Pancreas (tissue), 10 donors: ENCODE results near the gene SLC13A3. TPM values are rescaled to one million over a fixed set of nuclear protein-coding genes. Genes with fewer than 3 reads are reported as not detected.

Source experiments
- ATAC-seq, 4 donors: fragments of 200-7000 bp; cut with Tn5 transposase; one replicate each; pipeline versions ENCODE4 v1.8.0 to v1.9.1; 2020; ENCODE audit warnings: mild to moderate bottlenecking in 4 of 4, moderate library complexity in 4 of 4
- DNase-seq, 6 donors: peaks; one replicate each; pipeline ENCODE4 v3.0.0-alpha.2; 2020
- FAIRE-seq: peaks from 2 replicates; lab custom pipeline; 2012; peaks lifted over from hg19 to GRCh38; lab: Jason Lieb, UNC
- H3K27ac ChIP-seq, 4 donors: fragments of 200-600 bp; sonication (generic); 1 replicate in 3 of 4; 2 replicates in 1 of 4; pipeline versions ENCODE4 v1.5.0 to v1.8.0; 2020
- H3K27me3 ChIP-seq, 4 donors: fragments of 200-600 bp; one replicate each; pipeline ENCODE4 v1.8.0; 2021
- H3K36me3 ChIP-seq, 3 donors: fragments of 200-600 bp; sonication (generic) in 1 of 3; one replicate each; pipeline versions ENCODE4 v1.5.0 to v1.8.0; 2020 to 2021
- H3K4me1 ChIP-seq, 3 donors: fragments of 200-600 bp; one replicate each; pipeline ENCODE4 v1.8.0; 2021
- H3K4me3 ChIP-seq, 4 donors: fragments of 200-600 bp; sonication (generic) in 2 of 4; one replicate each; pipeline versions ENCODE4 v1.5.0 to v1.8.0; 2020 to 2021
- H3K9me3 ChIP-seq, 4 donors: fragments of 200-600 bp; one replicate each; pipeline ENCODE4 v1.8.0; 2021
- CTCF ChIP-seq, 4 donors: fragments of 200-600 bp; sonication (generic) in 3 of 4; IDR thresholded peaks; one replicate each; pipeline versions ENCODE4 v1.5.0 to v1.8.0; 2021; ENCODE audit warnings: antibody characterized with exemption in 4 of 4
- WGBS, 2 donors: extraction: QIAGEN DNeasy Blood & Tissue Kit; methylation state at CpG; one replicate each; pipeline ENCODE4 v1.1.7; 2013; 5-methylcytosine and 5-hydroxymethylcytosine counted together
- intact Hi-C, 3 donors: fragments of 100-400 bp; cut with DNase I; formaldehyde crosslinking; loops; one replicate each; pipeline versions ENCODE4 v1.11.1 to v1.14.2; 2022
- polyA plus RNA-seq, 2 donors: library from polyadenylated mRNA; stranded (reverse); fragments of 200-250 nt; gene quantifications; one replicate each; pipeline ENCODE4 v1.2.3, GENCODE V29; 2013
- total RNA-seq, 6 donors: library from RNA; stranded (reverse); fragmentation: NEBNext Ultra II Directional in 4 of 6; extraction: Animal tissue kit (Norgen Biotek cat#: 25700) in 4 of 6; gene quantifications; one replicate each; pipeline versions ENCODE4 v1.2.1 to v1.2.4, GENCODE V29; 2021 to 2023
- donor health status: healthy with polysubstance abuse.
- donor health status: DM: no; HTN: no; CAD: no; lungs with moderate emphysema.
- donor health status: DM: no; HTN: no; CAD: no.
- donor health status: control.
- donor health status: control.
- donor health status: Bipolar disorder and iron deficiency.
- donor health status: DM: yes; HTN: yes; CAD: no.
- donor health status: DM: no; HTN: no; CAD: no.
- donor health status: DM: no; HTN: no; CAD: no.
- donor health status: DM: yes; HTN: yes; CAD: no.

The SLC13A3 gene
- total and polyA plus RNA-seq, 8 donors = 0.68 to 7.8 (median 4.7) TPM

DNA sequence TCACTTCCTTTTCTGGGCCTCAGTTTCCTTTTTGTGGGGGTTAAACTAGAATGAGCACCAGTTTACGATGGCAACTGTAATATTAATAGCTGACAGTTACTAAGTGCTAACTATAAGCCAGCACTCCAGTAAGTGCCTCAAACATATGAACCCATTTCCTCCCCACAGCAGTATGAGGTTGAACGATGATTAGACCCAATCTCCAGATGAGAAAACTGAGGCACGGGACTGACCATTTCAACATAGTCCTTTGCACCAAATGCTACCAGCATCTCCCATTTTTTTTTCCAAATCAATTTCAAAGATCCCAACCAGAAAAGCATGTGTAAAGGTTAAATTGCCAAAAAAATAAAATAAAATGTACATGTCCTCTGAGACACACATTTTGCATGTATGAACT is 7.1 kb downstream of the SLC13A3 start:
- H3K27me3 ChIP-seq = no peaks in the 10 kb centered on the region
- H3K4me1 ChIP-seq = no peaks in the 10 kb centered on the region
- ATAC-seq (no peak), FAIRE-seq (no peak), DNase-seq (no peak)
- intact Hi-C loops = no loop called here
- no peak overlapping the region for H3K27ac ChIP-seq
- no peak for TF ChIP-seq CTCF (IDR thresholded peaks at IDR 0.05)
- no peak overlapping the region for H3K4me3 ChIP-seq
- no peaks in the 10 kb centered on the region for H3K36me3 ChIP-seq
- no peaks in the 10 kb centered on the region for H3K9me3 ChIP-seq
- WGBS, 2 donors = 91 to 96% methylated on average over 3 of the region's 3 CpGs

GRCh38 chr20:46642969-46643343 is 8.3 kb downstream of the SLC13A3 start:
- TF ChIP-seq CTCF (IDR thresholded peaks at IDR 0.05) = no peak
- no peak for DNase-seq
- WGBS, 2 donors = 54 to 60% methylated on average over 5 of the region's 5 CpGs

GRCh38 chr20:46642265-46642968 is 8.8 kb downstream of the SLC13A3 start:
- no peaks in the 10 kb centered on the region for H3K4me1 ChIP-seq
- ATAC-seq (no peak), DNase-seq (no peak), FAIRE-seq (no peak)
- H3K27ac ChIP-seq = no peak overlapping the region
- H3K36me3 ChIP-seq = no peaks in the 10 kb centered on the region
- no peak overlapping the region for H3K4me3 ChIP-seq
- H3K27me3 ChIP-seq = no peaks in the 10 kb centered on the region
- TF ChIP-seq CTCF (IDR thresholded peaks at IDR 0.05) = no peak
- intact Hi-C loops = no loop called here
- WGBS, 2 donors = 81 to 90% methylated on average over 12 of the region's 12 CpGs
- no peaks in the 10 kb centered on the region for H3K9me3 ChIP-seq

More at GRCh38 chr20:46642969-46643343, 8.3 kb downstream of the SLC13A3 start:
- intact Hi-C loops = no loop called here
- Histone ChIP-seq H3K4me3 (no peak overlapping the region), H3K27ac (no peak overlapping the region), H3K9me3 (no peaks in the 10 kb centered on the region), H3K36me3 (no peaks in the 10 kb centered on the region), H3K4me1 (no peaks in the 10 kb centered on the region), H3K27me3 (no peaks in the 10 kb centered on the region)
- ATAC-seq (no peak), FAIRE-seq (no peak)

GRCh38 chr20:46641424-46641823 is 9.8 kb downstream of the SLC13A3 start:
- ATAC-seq = no peak
- intact Hi-C loops = no loop called here
- no peaks in the 10 kb centered on the region for H3K27me3 ChIP-seq
- H3K36me3 ChIP-seq = no peaks in the 10 kb centered on the region
- no peaks in the 10 kb centered on the region for H3K9me3 ChIP-seq
- H3K27ac ChIP-seq = no peak overlapping the region
- H3K4me3 ChIP-seq = no peak overlapping the region
- no peak for TF ChIP-seq CTCF (IDR thresholded peaks at IDR 0.05)
- FAIRE-seq = no peak
- H3K4me1 ChIP-seq = no peaks in the 10 kb centered on the region
- DNase-seq = no peak

DNA sequence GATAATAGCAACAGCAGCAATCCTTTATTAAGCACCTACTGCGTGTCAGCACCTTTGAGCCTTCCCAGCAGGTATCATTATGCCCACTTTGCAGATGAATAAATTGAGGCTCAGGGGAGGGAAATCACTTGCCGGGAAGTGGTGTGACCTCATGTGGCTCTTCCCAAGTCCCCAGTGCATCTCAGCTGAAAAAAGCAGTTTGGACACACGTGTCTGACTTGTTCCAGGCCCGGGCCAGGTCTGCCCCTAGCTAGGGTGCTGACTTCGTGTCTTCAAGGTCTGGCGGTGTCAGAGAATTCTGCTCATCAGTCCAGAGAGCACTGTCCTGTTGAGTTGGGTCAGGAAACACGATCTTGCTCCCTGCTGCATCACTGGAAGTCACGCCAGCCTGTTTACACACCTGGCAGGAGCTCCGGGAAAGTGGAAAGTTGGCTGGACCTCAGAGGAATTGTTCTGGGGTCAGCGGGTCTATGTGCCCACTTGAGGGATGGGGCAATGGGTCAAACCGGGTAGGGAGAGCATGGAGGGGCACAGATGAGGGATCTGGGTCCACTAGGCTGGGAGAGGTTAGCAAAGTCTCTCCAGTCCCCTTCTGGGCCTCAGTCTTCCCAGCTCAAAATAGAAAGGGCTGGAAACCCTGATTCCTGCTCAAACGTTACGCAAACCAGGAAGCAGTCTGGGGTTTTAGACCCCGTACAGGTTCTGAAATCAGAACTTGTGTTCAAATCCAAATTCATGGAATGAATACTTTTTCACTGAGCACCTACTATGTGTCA is 10.5 kb downstream of the SLC13A3 start:
- 35 to 37% methylated on average over 14 of the region's 14 CpGs for WGBS, 2 donors
- H3K27ac ChIP-seq = no peak overlapping the region

More for the DNA sequence above, 10.5 kb downstream of the SLC13A3 start:
- FAIRE-seq (no peak), ATAC-seq (peak in 3 of 4 donors; percentile 31 to 70 (median 66)), DNase-seq (no peak)
- intact Hi-C loops = no loop called here
- H3K9me3 ChIP-seq = no peaks in the 10 kb centered on the region
- H3K36me3 ChIP-seq = no peaks in the 10 kb centered on the region
- no peak overlapping the region for H3K4me3 ChIP-seq
- H3K4me1 ChIP-seq = no peaks in the 10 kb centered on the region
- no peaks in the 10 kb centered on the region for H3K27me3 ChIP-seq
- TF ChIP-seq CTCF (IDR thresholded peaks at IDR 0.05) = no peak
